Endothelial cell (in vitro differentiated cells): Measurements from ENCODE around the gene NDRG3. TPM values are rescaled to one million over a fixed set of nuclear protein-coding genes. Genes with fewer than 3 reads are reported as not detected.
A peak's percentile ranks its signal among the peaks of the same experiment; 100 is the strongest.
"Not testable (repeated sequence)": the region's sequence is repeated elsewhere in the genome, so short reads cannot be mapped to it uniquely, and the experiment has no call there.

Experiments
- DNase-seq: peaks from one replicate; pipeline ENCODE4 v3.0.0; 2021; ENCODE audit warnings: low spot score
- H3K27ac Mint-ChIP-seq: one replicate; pipeline ENCODE4 v1.8.0; 2021; ENCODE audit warnings: mixed read lengths, inconsistent platforms; ENCODE audit not compliant: unreplicated experiment
- H3K27me3 Mint-ChIP-seq: one replicate; pipeline ENCODE4 v1.8.0; 2021; ENCODE audit warnings: mild to moderate bottlenecking, moderate library complexity, mixed read lengths, inconsistent platforms; ENCODE audit not compliant: unreplicated experiment
- H3K36me3 Mint-ChIP-seq: one replicate; pipeline ENCODE4 v1.8.0; 2021; ENCODE audit warnings: mild to moderate bottlenecking, low read depth, mixed read lengths, inconsistent platforms; ENCODE audit not compliant: unreplicated experiment
- H3K4me1 Mint-ChIP-seq: one replicate; pipeline ENCODE4 v1.8.0; 2021; ENCODE audit warnings: mild to moderate bottlenecking, mixed read lengths, inconsistent platforms; ENCODE audit not compliant: unreplicated experiment
- H3K4me3 Mint-ChIP-seq: one replicate; pipeline ENCODE4 v1.8.0; 2021; ENCODE audit warnings: mild to moderate bottlenecking, mixed read lengths, inconsistent platforms; ENCODE audit not compliant: unreplicated experiment
- H3K9me3 Mint-ChIP-seq: one replicate; pipeline ENCODE4 v1.8.0; 2021; ENCODE audit warnings: mixed read lengths, inconsistent platforms; ENCODE audit not compliant: unreplicated experiment
- CTCF ChIP-seq: fragments of 200-600 bp; sonication (generic); IDR thresholded peaks from one replicate; pipeline ENCODE4 v1.5.0; 2021; ENCODE audit warnings: antibody characterized with exemption; ENCODE audit not compliant: unreplicated experiment
- total RNA-seq: library from RNA; stranded (reverse); fragmentation: NEBNext Ultra II Directional; extraction: Animal tissue kit (Norgen Biotek cat#: 25700); gene quantifications from one replicate; pipeline ENCODE4 v1.2.1, GENCODE V29; 2021; ENCODE audit not compliant: unreplicated experiment

Gene NDRG3
- total RNA-seq, 1 donor from 2014 or later, result 14.2 TPM

GRCh38 chr20:36712775-36713174 lies 33.1 kb downstream of the NDRG3 start:
- Mint-ChIP-seq H3K4me3 (no peak overlapping the region), H3K9me3 (no peaks in the 10 kb centered on the region), H3K27me3 (no peaks in the 10 kb centered on the region), H3K4me1 (no peaks in the 10 kb centered on the region), H3K36me3 (no peaks in the 10 kb centered on the region), H3K27ac (no peak overlapping the region)
- DNase-seq, result no peak
- TF ChIP-seq CTCF, result no peak

GRCh38 chr20:36709126-36709525 lies 36.8 kb downstream of the NDRG3 start:
- Mint-ChIP-seq H3K4me3 (no peak overlapping the region), H3K4me1 (no peaks in the 10 kb centered on the region), H3K27me3 (no peaks in the 10 kb centered on the region), H3K27ac (no peak overlapping the region), H3K36me3 (no peaks in the 10 kb centered on the region), H3K9me3 (no peaks in the 10 kb centered on the region)
- DNase-seq, result no peak
- TF ChIP-seq CTCF, result no peak

GRCh38 chr20:36703530-36703929 lies 42.4 kb downstream of the NDRG3 start:
- no peak for TF ChIP-seq CTCF
- Mint-ChIP-seq H3K36me3 (no peaks in the 10 kb centered on the region), H3K4me1 (no peaks in the 10 kb centered on the region), H3K4me3 (no peak overlapping the region), H3K9me3 (no peaks in the 10 kb centered on the region), H3K27me3 (no peaks in the 10 kb centered on the region), H3K27ac (no peak overlapping the region)
- no peak for DNase-seq

- no peaks in the 10 kb centered on the region for H3K9me3 Mint-ChIP-seq
- H3K4me3 Mint-ChIP-seq, result no peak overlapping the region
- no peaks in the 10 kb centered on the region for H3K4me1 Mint-ChIP-seq
- no peak for TF ChIP-seq CTCF
- peaks cover 8% of the 10 kb centered on the region for H3K36me3 Mint-ChIP-seq
- no peak for DNase-seq
- no peaks in the 10 kb centered on the region for H3K27me3 Mint-ChIP-seq
- H3K27ac Mint-ChIP-seq, result no peak overlapping the region
These were observed 45.5 kb downstream of the NDRG3 start for GRCh38 chr20:36700438-36700837.

GRCh38 chr20:36695467-36695866 lies 50.4 kb downstream of the NDRG3 start:
- H3K27me3 Mint-ChIP-seq, H3K4me1 Mint-ChIP-seq, H3K9me3 Mint-ChIP-seq, H3K27ac Mint-ChIP-seq, DNase-seq: not testable (repeated sequence)
- Mint-ChIP-seq H3K36me3 (peaks cover 15% of the 10 kb centered on the region), H3K4me3 (peak overlapping the region; percentile 59)

GRCh38 chr20:36688630-36689029 lies 57.3 kb downstream of the NDRG3 start:
- H3K27me3 Mint-ChIP-seq, result no peaks in the 10 kb centered on the region
- H3K4me1 Mint-ChIP-seq, result no peaks in the 10 kb centered on the region
- no peak for DNase-seq
- TF ChIP-seq CTCF, result no peak
- H3K4me3 Mint-ChIP-seq, result no peak overlapping the region
- no peaks in the 10 kb centered on the region for H3K9me3 Mint-ChIP-seq
- H3K27ac Mint-ChIP-seq, result no peak overlapping the region
- H3K36me3 Mint-ChIP-seq, result peaks cover 4% of the 10 kb centered on the region
